ENCODE measurements around the gene PACS1.

Gene PACS1

DNA sequence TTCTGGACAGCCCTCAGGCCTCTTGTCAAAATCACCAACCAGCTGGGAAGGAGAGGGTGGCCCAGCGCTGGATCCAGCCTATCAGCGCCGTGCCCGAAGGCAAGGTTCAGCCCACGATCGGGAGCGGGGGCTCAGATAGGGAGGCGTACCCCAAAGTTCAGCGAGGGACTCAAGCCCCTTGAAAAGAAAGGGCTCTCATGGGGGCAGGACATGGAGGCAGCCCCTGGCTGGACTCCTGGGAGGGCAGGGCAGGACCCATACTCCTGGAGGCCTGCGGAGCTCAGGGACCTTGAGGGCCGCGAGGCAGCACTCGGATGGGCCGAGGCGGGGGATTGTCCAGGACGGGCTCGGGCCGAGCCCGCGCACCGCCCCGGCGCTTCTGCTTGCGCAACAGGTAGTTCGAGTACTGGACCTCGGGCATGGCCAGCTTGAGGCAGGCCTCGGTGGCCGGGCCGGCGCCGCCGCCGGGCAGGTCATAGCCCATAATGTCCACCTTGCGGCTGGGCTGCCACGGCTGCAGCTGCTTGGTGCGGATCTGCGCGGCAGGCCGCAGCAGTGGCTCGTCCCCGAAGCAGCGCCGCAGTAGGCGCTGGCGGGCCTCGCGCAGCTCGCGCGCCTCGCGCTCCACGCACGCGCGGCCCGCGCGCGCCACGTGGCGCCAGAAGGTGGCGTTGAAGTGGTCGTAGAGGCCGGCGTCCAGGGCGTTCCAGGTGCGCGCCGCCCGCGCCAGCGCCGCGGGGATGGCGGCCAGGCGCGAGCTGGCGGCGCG is 27.7 kb upstream of the PACS1 start:
- Histone ChIP-seq H3K36me3 (ENCODE audit: insufficient read depth, low read length) (no peaks in the 10 kb centered on the region), H3K4me3 (ENCODE audit: low read length, poor library complexity, severe bottlenecking) (no peak overlapping the region), H3F3A (ENCODE audit: low read depth) (no peaks in the 10 kb centered on the region), H3K4me1 (ENCODE audit: insufficient read depth, low read length, poor library complexity, severe bottlenecking) (peaks cover 4% of the 10 kb centered on the region), H4K20me1 (ENCODE audit: insufficient read depth, low read length, poor library complexity, severe bottlenecking) (no peaks in the 10 kb centered on the region), H3K9me3 (ENCODE audit: insufficient read depth, low read depth, low read length) (no peaks in the 10 kb centered on the region), H3K9ac (ENCODE audit: low read depth, low read length, poor library complexity, severe bottlenecking) (no peak overlapping the region), H3K4me2 (ENCODE audit: low read depth, low read length, poor library complexity, severe bottlenecking) (no peak overlapping the region), H2AFZ (ENCODE audit: low read length) (no peak overlapping the region), H3K79me2 (ENCODE audit: insufficient read depth, low read length) (no peaks in the 10 kb centered on the region), H3K27me3 (ENCODE audit: insufficient read depth, low read length, poor library complexity, severe bottlenecking) (no peaks in the 10 kb centered on the region), H3K9me2 (replicated peaks; ENCODE audit: low read depth, low read length) (no peaks in the 10 kb centered on the region)
- TF ChIP-seq EZH2phosphoT487 (IDR thresholded peaks at IDR 0.05; ENCODE audit: borderline replicate concordance) (no peak), CTCF (conservative IDR thresholded peaks at IDR 0.05; ENCODE audit: low read length) (no peak)

- Histone ChIP-seq H3F3A (ENCODE audit: low read depth) (no peaks in the 10 kb centered on the region), H3K4me3 (ENCODE audit: low read length, poor library complexity, severe bottlenecking) (no peak overlapping the region), H3K36me3 (ENCODE audit: insufficient read depth, low read length) (no peaks in the 10 kb centered on the region), H3K27me3 (ENCODE audit: insufficient read depth, low read length, poor library complexity, severe bottlenecking) (no peaks in the 10 kb centered on the region), H3K9me2 (replicated peaks; ENCODE audit: low read depth, low read length) (no peaks in the 10 kb centered on the region), H3K9ac (ENCODE audit: low read depth, low read length, poor library complexity, severe bottlenecking) (no peak overlapping the region), H3K9me3 (ENCODE audit: insufficient read depth, low read depth, low read length) (no peaks in the 10 kb centered on the region), H3K4me2 (ENCODE audit: low read depth, low read length, poor library complexity, severe bottlenecking) (no peak overlapping the region), H2AFZ (ENCODE audit: low read length) (no peak overlapping the region), H3K4me1 (ENCODE audit: insufficient read depth, low read length, poor library complexity, severe bottlenecking) (peaks cover 4% of the 10 kb centered on the region), H3K79me2 (ENCODE audit: insufficient read depth, low read length) (no peaks in the 10 kb centered on the region), H4K20me1 (ENCODE audit: insufficient read depth, low read length, poor library complexity, severe bottlenecking) (no peaks in the 10 kb centered on the region)
- TF ChIP-seq CTCF (conservative IDR thresholded peaks at IDR 0.05; ENCODE audit: low read length) = no peak
- TF ChIP-seq EZH2phosphoT487 (IDR thresholded peaks at IDR 0.05; ENCODE audit: borderline replicate concordance) = no peak
These were observed 26.8 kb upstream of the PACS1 start for GRCh38 chr11:66042996-66043906.

DNA sequence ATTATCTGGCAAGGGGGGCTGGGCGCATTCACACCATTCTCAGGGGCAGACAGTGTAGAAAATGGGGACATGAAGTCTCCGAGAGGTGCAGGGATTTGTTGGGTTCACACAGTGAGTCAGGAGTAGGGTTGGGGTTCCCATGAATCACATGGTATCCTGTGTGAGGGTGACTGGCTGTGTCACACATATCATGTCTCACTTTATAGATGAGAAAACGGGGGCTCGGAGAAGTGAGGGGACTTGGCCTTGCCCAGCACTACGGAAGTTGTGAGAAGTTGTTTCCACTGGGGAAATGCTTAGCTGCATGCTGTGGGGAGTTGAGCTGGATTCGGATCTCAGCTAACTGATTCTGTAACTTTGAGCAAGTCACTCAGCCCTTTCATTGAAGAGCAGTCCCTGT is 25.3 kb upstream of the PACS1 start:
- no peaks in the 10 kb centered on the region for H3K9me3 ChIP-seq (ENCODE audit: insufficient read depth, low read depth, low read length)
- peak overlapping the region; percentile 24 for H3K4me2 ChIP-seq (ENCODE audit: low read depth, low read length, poor library complexity, severe bottlenecking)
- no peaks in the 10 kb centered on the region for H3K36me3 ChIP-seq (ENCODE audit: insufficient read depth, low read length)
- no peaks in the 10 kb centered on the region for H3K9me2 ChIP-seq (replicated peaks; ENCODE audit: low read depth, low read length)
- no peak overlapping the region for H3K9ac ChIP-seq (ENCODE audit: low read depth, low read length, poor library complexity, severe bottlenecking)
- no peak overlapping the region for H3K4me3 ChIP-seq (ENCODE audit: low read length, poor library complexity, severe bottlenecking)
- TF ChIP-seq EZH2phosphoT487 (IDR thresholded peaks at IDR 0.05; ENCODE audit: borderline replicate concordance) = no peak
- no peak for TF ChIP-seq CTCF (conservative IDR thresholded peaks at IDR 0.05; ENCODE audit: low read length)
- no peaks in the 10 kb centered on the region for H3F3A ChIP-seq (ENCODE audit: low read depth)
- peaks cover 4% of the 10 kb centered on the region for H3K4me1 ChIP-seq (ENCODE audit: insufficient read depth, low read length, poor library complexity, severe bottlenecking)
- no peaks in the 10 kb centered on the region for H3K27me3 ChIP-seq (ENCODE audit: insufficient read depth, low read length, poor library complexity, severe bottlenecking)
- no peaks in the 10 kb centered on the region for H3K79me2 ChIP-seq (ENCODE audit: insufficient read depth, low read length)
- peak overlapping the region; percentile 64 for H2AFZ ChIP-seq (ENCODE audit: low read length)
- H4K20me1 ChIP-seq (ENCODE audit: insufficient read depth, low read length, poor library complexity, severe bottlenecking) = no peaks in the 10 kb centered on the region
